Parathyroid adenoma (tissue), 2 donors: ENCODE measurements around the gene NHLRC4.

Source experiments
- H2AFZ ChIP-seq: fragments of 300-600 bp; sonication (generic); one replicate; pipeline ENCODE4 v1.7.0; 2017; ENCODE audit warnings: antibody characterized with exemption, mild to moderate bottlenecking
- H3K27ac ChIP-seq: fragments of 300-600 bp; sonication (generic); one replicate; pipeline ENCODE4 v1.7.0; 2017
- H3K27me3 ChIP-seq: fragments of 300-600 bp; sonication (generic); one replicate; pipeline ENCODE4 v1.7.0; 2017; ENCODE audit warnings: low read length; ENCODE audit not compliant: control insufficient read depth, insufficient read depth
- H3K36me3 ChIP-seq: fragments of 300-600 bp; sonication (generic); one replicate; pipeline ENCODE4 v1.7.0; 2017; ENCODE audit warnings: low read length; ENCODE audit not compliant: control insufficient read depth, insufficient read depth
- H3K4me1 ChIP-seq: fragments of 300-600 bp; sonication (generic); one replicate; pipeline ENCODE4 v1.7.0; 2017; ENCODE audit warnings: control low read depth
- H3K4me2 ChIP-seq: fragments of 300-600 bp; sonication (generic); one replicate; pipeline ENCODE4 v1.7.0; 2017; ENCODE audit warnings: low read length
- H3K4me3 ChIP-seq: fragments of 300-600 bp; sonication (generic); one replicate; pipeline ENCODE4 v1.7.0; 2017; ENCODE audit warnings: low read depth, low read length
- H3K79me2 ChIP-seq: fragments of 300-600 bp; sonication (generic); one replicate; pipeline ENCODE4 v1.7.0; 2017; ENCODE audit warnings: control low read depth
- H3K9ac ChIP-seq: fragments of 300-600 bp; sonication (generic); one replicate; pipeline ENCODE4 v1.7.0; 2017; ENCODE audit warnings: mild to moderate bottlenecking
- H3K9me3 ChIP-seq: fragments of 300-600 bp; sonication (generic); one replicate; pipeline ENCODE4 v1.7.0; 2017; ENCODE audit warnings: low read length; ENCODE audit not compliant: control insufficient read depth
- TF ChIP-seq, protein P1 (sequence below): fragments of 300-600 bp; sonication (generic); IDR thresholded peaks from one replicate; pipeline ENCODE4 v1.7.0; 2017; ENCODE audit warnings: antibody characterized with exemption, mild to moderate bottlenecking
- donor health status: primary hyperparathyroidism.

The NHLRC4 gene

DNA sequence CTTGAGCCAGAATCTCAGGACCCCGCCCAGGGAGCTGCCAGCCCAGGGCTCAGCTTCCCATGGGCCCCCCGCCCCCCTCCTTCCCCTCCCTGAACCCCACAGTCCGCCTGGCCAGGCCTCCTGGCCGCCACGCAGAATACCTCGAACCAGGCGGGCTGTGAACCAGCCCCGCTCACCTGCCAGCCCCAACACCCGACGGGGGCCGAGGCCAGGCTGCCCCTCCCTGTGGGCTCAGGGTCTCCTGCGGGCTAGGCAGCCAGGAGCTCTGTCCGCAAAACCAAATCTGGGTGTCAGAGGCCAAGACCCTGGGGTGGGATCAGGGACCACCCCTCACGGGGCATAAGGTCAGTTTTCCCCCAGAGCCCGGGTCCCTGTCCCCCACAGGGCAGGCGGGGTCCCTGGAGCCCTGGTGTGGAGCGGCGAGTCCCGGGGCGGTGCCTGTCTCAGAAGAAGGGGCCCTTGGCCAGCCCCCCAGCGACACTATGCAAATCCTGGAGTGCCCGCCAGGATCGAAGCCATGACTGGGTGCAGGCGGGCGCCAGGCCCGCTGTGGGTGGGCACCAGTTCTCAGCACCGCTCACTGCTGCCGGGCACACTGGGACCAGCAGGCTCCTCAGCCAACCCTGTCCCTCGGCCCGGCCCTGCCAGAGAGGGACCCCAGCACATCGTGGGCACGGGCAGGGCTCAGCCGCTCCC, 13.1 kb upstream of the NHLRC4 start:
- Histone ChIP-seq H3K27me3 (no peaks in the 10 kb centered on the region), H3K9me3 (no peaks in the 10 kb centered on the region), H2AFZ (no peak overlapping the region), H3K9ac (no peak overlapping the region), H3K4me2 (no peak overlapping the region), H3K4me3 (no peak overlapping the region), H3K79me2 (no peaks in the 10 kb centered on the region), H3K27ac (no peak overlapping the region), H3K4me1 (no peaks in the 10 kb centered on the region), H3K36me3 (no peaks in the 10 kb centered on the region)
- TF ChIP-seq, protein P1, sequence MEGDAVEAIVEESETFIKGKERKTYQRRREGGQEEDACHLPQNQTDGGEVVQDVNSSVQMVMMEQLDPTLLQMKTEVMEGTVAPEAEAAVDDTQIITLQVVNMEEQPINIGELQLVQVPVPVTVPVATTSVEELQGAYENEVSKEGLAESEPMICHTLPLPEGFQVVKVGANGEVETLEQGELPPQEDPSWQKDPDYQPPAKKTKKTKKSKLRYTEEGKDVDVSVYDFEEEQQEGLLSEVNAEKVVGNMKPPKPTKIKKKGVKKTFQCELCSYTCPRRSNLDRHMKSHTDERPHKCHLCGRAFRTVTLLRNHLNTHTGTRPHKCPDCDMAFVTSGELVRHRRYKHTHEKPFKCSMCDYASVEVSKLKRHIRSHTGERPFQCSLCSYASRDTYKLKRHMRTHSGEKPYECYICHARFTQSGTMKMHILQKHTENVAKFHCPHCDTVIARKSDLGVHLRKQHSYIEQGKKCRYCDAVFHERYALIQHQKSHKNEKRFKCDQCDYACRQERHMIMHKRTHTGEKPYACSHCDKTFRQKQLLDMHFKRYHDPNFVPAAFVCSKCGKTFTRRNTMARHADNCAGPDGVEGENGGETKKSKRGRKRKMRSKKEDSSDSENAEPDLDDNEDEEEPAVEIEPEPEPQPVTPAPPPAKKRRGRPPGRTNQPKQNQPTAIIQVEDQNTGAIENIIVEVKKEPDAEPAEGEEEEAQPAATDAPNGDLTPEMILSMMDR: no peak

GRCh38 chr16:554297-554621, 12.5 kb upstream of the NHLRC4 start:
- H3K4me1 ChIP-seq: peaks cover 2% of the 10 kb centered on the region
- H3K9me3 ChIP-seq: no peaks in the 10 kb centered on the region
- H3K27me3 ChIP-seq: no peaks in the 10 kb centered on the region
- H3K4me3 ChIP-seq: no peak overlapping the region
- no peak overlapping the region for H3K9ac ChIP-seq
- no peak overlapping the region for H3K27ac ChIP-seq
- no peaks in the 10 kb centered on the region for H3K79me2 ChIP-seq
- TF ChIP-seq, protein P1: no peak
- no peak overlapping the region for H3K4me2 ChIP-seq
- H2AFZ ChIP-seq: no peak overlapping the region
- H3K36me3 ChIP-seq: no peaks in the 10 kb centered on the region

DNA sequence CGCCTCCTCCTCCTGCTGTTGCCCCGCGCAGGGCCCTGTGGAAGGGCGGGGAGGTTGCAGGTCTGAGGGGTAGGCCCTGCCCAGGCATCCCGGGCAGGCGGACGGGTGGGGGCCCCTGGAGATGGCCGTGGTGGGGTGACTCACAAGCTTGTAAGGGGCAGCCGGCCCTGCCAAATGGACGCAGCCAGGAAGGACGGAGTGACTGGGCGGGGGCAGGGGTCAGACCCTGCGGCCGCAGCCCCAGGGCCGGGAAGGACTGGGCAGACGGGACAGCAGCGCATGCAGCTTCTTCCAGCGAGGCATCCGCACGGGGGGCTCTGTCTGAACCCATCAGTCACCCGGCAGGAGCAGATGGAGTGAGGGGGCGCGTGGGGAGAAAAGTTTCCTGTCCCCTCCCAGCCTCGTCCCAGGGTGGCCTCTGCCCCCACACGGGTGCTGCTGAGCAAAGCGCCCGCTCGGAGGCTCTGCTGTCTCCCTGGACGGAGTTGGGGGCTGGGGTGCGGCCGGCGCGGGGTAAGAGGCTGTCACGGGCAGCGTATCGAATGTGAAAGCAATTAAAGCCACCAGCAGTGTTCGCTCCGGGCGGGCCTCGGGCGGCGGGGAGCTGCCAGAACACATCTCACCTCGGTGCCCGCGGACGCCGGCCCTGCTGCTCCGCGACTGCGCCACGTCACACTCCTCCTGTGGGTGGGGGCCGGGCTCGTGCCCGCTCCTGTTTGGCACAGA, 12.0 kb upstream of the NHLRC4 start:
- Histone ChIP-seq H3K4me1 (peaks cover 5% of the 10 kb centered on the region), H3K79me2 (no peaks in the 10 kb centered on the region), H3K9ac (no peak overlapping the region), H3K4me2 (no peak overlapping the region), H3K4me3 (no peak overlapping the region), H3K9me3 (no peaks in the 10 kb centered on the region), H3K36me3 (no peaks in the 10 kb centered on the region), H3K27me3 (no peaks in the 10 kb centered on the region), H3K27ac (no peak overlapping the region), H2AFZ (no peak overlapping the region)
- TF ChIP-seq, protein P1: no peak

DNA sequence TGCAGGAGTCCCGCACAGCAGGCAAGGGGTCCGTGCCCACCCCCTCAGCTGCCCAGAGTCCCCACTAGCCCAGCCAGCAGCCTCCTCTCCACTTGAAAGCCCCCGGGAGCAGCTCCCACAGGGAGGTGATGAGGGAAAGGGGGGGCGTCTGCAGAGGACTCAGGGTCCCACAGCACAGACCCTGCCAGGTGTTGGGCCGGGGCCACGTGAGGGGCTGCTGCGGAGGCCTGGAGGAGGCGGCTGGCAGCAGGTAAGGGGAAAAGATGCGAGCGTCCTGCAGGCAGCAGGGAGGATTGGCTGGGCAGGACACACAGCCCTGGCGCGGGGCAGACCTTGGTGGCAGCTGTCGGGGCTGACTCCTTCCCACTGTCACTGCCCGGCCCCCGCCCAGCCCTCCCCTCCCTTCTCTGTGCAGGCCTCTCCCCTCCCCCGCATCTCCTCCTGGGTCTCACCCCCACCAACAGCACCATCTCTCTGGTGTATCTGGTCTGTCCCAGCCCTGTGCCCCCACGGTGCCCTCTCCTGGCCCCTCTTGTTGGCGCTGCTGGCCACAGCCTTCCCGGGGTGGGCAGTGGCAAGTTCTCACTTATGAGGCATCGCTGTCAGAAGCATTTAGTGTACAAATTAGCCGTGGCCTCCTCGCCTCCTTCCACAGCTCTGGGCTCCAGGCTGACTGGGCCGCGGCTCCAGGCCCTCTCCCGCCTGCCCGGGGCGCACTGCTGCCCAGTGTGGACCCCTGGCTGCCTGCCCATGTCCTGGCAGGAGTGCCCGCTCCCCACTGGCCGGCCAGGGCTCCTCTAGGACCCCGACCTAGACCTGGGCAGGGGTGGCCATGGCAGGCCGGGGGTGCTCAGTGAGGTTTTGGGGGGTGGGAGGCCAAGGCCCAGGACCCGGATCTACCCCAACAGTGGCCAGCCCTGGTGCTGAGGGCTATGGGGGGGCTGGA, 11.0 kb upstream of the NHLRC4 start:
- H3K9ac ChIP-seq: no peak overlapping the region
- H3K27ac ChIP-seq: no peak overlapping the region
- no peak overlapping the region for H3K4me3 ChIP-seq
- no peak overlapping the region for H2AFZ ChIP-seq
- no peaks in the 10 kb centered on the region for H3K36me3 ChIP-seq
- TF ChIP-seq, protein P1: no peak
- H3K4me1 ChIP-seq: peaks cover 5% of the 10 kb centered on the region
- H3K79me2 ChIP-seq: no peaks in the 10 kb centered on the region
- H3K4me2 ChIP-seq: no peak overlapping the region
- H3K27me3 ChIP-seq: no peaks in the 10 kb centered on the region
- H3K9me3 ChIP-seq: no peaks in the 10 kb centered on the region
